ENCODE results near the gene COX7A1. TPM values are rescaled to one million over a fixed set of nuclear protein-coding genes. Genes with fewer than 3 reads are reported as not detected.
"Not testable (repeated sequence)": the region's sequence is repeated elsewhere in the genome, so short reads cannot be mapped to it uniquely, and the experiment has no call there.

COX7A1 gene
- total RNA-seq = not detected

DNA sequence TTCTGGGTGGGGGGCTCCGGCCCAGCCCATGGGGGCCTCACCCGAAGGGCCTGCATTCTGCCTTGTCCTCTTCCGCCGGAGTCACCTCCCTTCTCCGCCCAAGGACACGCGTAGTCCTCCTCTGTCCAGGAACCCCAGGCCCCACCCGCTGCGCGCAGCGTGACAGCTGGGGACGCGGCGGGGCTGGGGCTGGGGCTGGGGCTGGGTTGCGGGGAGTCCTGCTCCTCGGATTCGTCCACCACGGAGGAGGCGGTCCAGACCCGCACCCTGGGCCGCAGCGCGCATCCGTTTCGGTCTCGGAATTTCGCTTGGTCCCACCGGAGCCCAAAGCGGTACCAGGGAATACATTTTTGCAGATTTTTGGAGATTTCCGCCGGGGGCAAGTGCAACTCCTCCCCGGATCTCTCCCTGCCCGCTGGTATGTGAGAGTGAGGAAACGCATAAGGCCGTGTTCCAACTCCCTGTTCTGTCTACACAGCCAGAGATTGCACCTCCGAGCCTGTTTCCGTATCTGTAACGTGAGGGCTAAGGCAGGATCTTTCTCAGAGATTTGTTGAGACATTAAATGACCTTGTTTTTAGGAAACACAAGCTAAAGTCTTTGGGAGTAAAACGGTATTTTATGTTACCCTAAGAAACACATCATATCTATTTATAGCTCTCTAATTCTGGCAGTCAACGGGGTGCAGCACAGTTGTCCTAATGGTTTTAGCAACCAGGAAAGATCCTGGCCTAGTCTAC is at the start of gene COX7A1:
Gene COX7A1 (minus strand): TSS at position 96 of the 740 bp plus-strand sequence. CDS start 40 bp downstream, at position 56.
- DNase-seq = no peak

- no peak for DNase-seq
These were observed 49.4 kb upstream of the COX7A1 start for GRCh38 chr19:36201684-36202083.

- DNase-seq = no peak
These were observed 45.9 kb upstream of the COX7A1 start for GRCh38 chr19:36198119-36198518.

GRCh38 chr19:36196249-36196648 is 44.0 kb upstream of the COX7A1 start:
- DNase-seq = no peak

DNA sequence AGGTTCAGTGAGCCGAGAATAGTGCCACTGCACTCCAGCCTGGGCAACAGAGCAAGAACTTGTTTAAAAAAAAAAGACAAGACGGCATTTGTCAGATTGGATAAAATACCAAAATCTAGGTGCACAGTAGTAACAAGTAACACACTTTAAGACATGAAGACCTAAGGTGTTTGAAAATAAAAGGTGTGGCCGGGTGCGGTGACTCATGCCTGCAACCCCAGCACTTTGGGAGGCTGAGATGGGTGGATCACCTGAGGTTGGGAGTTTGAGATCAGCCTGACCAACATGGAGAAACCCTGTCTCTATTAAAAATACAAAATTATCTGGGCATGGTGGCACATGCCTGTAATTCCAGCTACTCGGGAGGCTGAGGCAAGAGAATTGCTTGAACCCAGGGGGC is 34.5 kb upstream of the COX7A1 start:
- DNase-seq = not testable (repeated sequence)

DNA sequence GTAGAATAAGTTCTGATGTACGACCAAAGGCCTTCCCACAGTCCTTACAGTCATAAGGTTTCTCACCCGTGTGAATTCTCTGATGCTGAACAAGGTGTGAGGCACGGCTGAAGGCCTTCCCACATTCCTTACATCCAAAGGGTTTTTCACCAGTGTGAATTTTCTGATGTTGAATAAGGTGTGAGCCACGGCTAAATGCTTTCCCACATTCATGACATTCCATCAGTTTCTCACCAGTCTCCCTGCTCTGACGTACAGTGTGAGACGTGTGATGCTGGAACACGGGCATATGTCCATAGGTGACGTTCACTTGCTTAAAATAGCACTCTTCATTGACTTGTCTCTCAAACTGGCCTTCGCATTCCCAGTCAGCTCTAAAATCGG is 31.0 kb upstream of the COX7A1 start:
- no peak for DNase-seq

GRCh38 chr19:36182612-36183244 is 30.5 kb upstream of the COX7A1 start:
- DNase-seq = no peak

GRCh38 chr19:36179077-36179476 is 26.8 kb upstream of the COX7A1 start:
- DNase-seq = not testable (repeated sequence)

DNA sequence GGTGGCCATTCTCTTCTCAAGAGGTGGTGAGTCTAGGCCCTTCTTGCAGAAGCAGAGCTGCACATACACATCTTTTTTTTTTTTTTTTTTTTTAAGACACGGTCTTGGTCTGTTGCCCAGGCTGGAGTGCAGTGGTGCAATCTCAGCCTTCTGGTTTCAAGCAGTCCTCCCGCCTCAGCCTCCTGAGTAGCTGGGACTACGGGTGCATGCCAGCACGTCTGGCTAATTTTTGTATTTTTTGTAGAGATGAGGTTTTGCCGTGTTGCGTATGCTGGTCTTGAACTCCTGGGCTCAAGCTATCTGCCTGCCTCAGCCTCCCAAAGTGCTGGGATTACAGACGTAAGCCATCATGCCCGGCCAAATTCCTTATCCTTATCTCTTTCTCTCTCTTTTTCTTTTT is 21.6 kb upstream of the COX7A1 start:
- not testable (repeated sequence) for DNase-seq

GRCh38 chr19:36172852-36173251 is 20.6 kb upstream of the COX7A1 start:
- DNase-seq = no peak

GRCh38 chr19:36169084-36169760 is 17.0 kb upstream of the COX7A1 start:
- DNase-seq = no peak

GRCh38 chr19:36163813-36164212 is 11.6 kb upstream of the COX7A1 start:
- DNase-seq = no peak

DNA sequence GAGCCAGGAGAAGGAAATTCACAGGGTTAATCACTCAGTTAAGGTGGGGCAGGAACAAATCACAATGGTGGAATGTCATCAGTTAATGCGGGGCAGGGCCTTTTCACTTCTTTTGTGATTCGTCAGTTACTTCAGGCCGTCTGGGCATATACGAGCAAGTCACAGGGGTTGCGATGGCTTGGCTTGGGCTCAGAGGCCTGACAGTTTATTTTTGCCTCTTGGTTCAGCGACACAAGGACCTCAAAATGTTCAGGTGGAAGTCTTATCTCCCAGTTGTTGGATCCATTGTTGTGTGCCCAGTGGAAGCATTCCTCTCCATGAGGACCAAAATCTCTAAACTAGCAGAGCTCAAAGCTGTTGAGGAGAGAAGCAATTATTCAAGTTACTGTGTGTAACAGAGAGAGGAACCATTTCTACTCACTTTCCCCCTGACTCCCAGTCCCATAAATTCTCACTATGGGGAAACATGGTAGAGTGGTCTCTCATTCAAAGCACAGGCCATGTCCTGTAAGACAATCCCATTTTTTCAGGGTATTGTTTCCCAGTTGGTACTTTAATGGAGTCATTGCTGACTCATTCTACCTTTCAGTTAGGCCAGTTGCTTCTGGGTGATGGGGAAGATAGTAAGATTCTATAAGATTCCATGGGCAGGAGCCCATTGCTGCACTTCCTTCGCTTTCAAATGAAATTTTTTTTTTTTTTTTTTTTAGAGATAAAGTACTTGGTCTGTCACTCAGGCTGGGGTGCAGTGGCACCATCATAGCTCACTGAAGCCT is 8.8 kb upstream of the COX7A1 start:
- DNase-seq = no peak

- DNase-seq = no peak
These were observed 879 bp upstream of the COX7A1 start for GRCh38 chr19:36153126-36153525.

GRCh38 chr19:36152019-36152351 is 262 bp downstream of the COX7A1 start:
- DNase-seq = no peak

DNA sequence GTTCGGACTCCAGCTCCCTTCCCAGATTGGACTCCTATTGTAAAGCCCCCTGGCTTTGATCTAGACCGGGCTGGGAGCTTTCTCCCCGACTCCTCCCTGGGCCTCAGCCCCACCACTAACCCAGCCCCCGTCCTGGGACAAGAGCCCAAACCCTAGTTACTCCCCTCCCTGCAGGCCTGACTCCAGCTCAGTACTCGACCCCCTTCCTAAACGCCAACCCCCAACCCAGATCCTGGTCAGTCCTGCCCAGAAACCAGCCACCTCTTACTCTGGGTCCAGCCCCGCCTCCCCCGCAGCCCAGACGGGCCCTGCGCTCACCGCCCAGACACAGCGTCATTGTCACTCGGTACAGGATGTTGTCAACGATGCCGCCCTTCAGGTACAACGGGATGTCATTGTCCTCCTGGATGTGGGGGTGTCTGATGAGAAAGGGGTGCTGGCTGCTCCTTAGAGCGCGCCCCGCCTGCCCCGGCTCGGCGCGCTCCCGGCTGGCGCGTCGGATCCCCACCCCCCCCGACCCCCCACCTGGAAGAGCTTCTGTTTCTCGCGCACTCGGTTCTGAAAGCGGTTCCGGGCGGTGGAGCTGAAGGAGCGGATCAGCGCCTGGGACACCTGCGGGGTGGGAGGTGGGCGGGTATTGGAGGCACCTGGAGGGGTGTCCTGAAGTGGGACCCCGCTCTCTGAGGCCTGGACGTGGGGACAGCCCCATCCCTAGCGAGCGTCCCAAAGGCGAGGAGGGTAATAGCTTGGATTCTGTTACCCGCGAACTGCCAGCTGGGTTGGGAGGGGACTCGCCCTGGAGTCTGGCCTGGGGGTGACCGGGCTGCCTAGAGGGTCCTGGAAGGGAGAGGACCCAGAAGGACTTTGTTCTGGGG is 866 bp downstream of the COX7A1 start:
- DNase-seq = no peak

GRCh38 chr19:36150586-36150985 is 1.7 kb downstream of the COX7A1 start:
- DNase-seq = no peak

DNA sequence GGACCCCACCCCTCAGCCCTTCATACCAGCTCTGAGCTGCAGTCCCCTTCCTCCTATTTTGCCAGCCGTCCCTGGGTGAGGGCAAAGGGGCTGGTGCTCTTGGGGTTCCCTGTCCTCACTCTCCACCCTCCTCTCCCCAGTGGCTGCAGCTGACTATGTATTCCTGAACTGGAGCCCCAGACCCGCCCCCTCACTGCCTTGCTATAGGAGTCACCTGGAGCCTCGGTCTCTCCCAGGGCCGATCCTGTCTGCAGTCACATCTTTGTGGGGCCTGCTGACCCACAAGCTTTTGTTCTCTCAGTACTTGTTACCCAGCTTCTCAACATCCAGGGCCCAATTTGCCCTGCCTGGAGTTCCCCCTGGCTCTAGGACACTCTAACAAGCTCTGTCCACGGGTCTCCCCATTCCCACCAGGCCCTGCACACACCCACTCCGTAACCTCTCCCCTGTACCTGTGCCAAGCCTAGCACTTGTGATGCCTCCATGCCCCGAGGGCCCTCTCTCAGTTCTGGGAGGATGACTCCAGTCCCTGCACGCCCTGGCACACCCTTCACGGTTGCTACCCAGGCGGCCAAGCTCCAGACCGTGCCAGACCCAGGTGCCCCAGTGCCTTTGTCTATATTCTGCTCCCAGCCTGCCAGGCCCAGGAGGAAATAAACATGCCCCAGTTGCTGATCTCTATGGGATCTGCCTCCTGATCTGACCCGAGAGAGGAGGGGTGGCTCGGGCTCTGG is 2.4 kb downstream of the COX7A1 start:
- DNase-seq = no peak

DNA sequence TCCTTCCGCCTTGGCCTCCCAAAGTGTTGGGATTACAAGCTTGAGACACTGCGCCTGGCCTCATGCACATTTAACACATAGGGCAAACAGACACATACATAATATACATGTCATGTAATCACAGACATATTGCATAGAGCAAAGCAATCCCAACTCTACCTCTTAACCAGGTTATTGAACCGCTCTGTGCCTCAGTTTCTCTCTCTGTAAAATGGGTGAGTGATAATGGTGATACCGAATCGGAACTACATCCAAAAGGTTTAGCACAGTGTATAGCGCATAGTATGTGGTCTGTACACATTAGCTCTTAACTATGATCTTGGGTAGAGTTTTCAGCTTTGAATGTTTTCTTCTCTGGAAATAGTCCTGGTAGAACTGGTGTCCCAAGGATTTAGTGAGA is 7.6 kb downstream of the COX7A1 start:
- DNase-seq = no peak

- no peak for DNase-seq
These were observed 9.8 kb downstream of the COX7A1 start for GRCh38 chr19:36142496-36142895.

DNA sequence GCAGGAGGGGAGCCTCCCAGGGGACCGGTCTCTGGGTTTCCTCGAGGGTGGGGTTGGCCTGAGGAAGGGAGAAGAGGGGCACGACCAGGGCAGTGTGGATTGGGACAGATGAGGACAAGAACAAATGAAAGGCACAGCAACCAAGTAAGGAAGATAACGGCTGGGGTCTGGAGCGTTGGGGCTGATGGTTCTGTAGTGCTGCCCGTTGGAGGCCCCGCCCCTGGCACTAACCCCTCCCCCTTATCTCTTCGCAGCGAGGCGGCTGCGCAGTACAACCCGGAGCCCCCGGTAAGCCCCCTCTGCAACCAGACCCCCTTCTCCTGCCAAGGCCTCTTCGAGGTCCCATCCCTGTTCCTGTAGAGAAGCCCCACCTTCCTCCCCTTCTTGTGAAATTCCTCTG is 10.2 kb downstream of the COX7A1 start:
- DNase-seq = no peak
